HG03280 (cell line): ENCODE measurements around the gene UNC119B.

Experiments
- ATAC-seq: cut with Tn5 transposase; IDR thresholded peaks from one replicate; pipeline ENCODE4 v1.9.1; 2021; ENCODE audit warnings: mild to moderate bottlenecking, moderate library complexity; ENCODE audit not compliant: unreplicated experiment

Gene UNC119B

GRCh38 chr12:120738252-120739030 lies 28.2 kb downstream of the UNC119B start:
- ATAC-seq: no peak

- no peak for ATAC-seq
These were observed 28.9 kb downstream of the UNC119B start for GRCh38 chr12:120739031-120739762.

- ATAC-seq: no peak
These were observed 29.8 kb downstream of the UNC119B start for GRCh38 chr12:120739821-120740613.

GRCh38 chr12:120740871-120741270 lies 30.6 kb downstream of the UNC119B start:
- ATAC-seq: no peak

- ATAC-seq: no peak
These were observed 31.5 kb downstream of the UNC119B start for GRCh38 chr12:120741476-120742421.

GRCh38 chr12:120744922-120745493 lies 34.8 kb downstream of the UNC119B start:
- no peak for ATAC-seq

- no peak for ATAC-seq
These were observed 38.0 kb downstream of the UNC119B start for GRCh38 chr12:120748242-120748641.

- no peak for ATAC-seq
These were observed 39.0 kb downstream of the UNC119B start for GRCh38 chr12:120749256-120749655.

- no peak for ATAC-seq
These were observed 40.5 kb downstream of the UNC119B start for GRCh38 chr12:120750806-120751205.

- no peak for ATAC-seq
These were observed 41.1 kb downstream of the UNC119B start for GRCh38 chr12:120751389-120751788.

- no peak for ATAC-seq
These were observed 44.5 kb downstream of the UNC119B start for GRCh38 chr12:120754792-120755191.

- ATAC-seq: no peak
These were observed 45.0 kb downstream of the UNC119B start for GRCh38 chr12:120755269-120755668.

- ATAC-seq: no peak
These were observed 47.0 kb downstream of the UNC119B start for GRCh38 chr12:120757226-120757742.

- no peak for ATAC-seq
These were observed 47.7 kb downstream of the UNC119B start for GRCh38 chr12:120757949-120758348.

GRCh38 chr12:120758798-120759590 lies 48.7 kb downstream of the UNC119B start:
- no peak for ATAC-seq

GRCh38 chr12:120759591-120760348 lies 49.5 kb downstream of the UNC119B start:
- no peak for ATAC-seq

GRCh38 chr12:120760349-120761254 lies 50.3 kb downstream of the UNC119B start:
- no peak for ATAC-seq
